Measurements from ENCODE around the gene POR. TPM values are rescaled to one million over a fixed set of nuclear protein-coding genes. Genes with fewer than 3 reads are reported as not detected.
"Not testable (repeated sequence)": the region's sequence is repeated elsewhere in the genome, so short reads cannot be mapped to it uniquely, and the experiment has no call there.

Gene POR
- total and polyA plus RNA-seq, 8 donors = 41.4 to 210 (median 52.1) TPM

GRCh38 chr7:76003351-76003750 is 88.4 kb downstream of the POR start:
- peaks cover 0 to 54% of the 10 kb centered on the region in 2 donors for H3K36me3 ChIP-seq
- no peak for ATAC-seq
- H3K4me3 ChIP-seq = no peak overlapping the region
- TF ChIP-seq, protein P1, sequence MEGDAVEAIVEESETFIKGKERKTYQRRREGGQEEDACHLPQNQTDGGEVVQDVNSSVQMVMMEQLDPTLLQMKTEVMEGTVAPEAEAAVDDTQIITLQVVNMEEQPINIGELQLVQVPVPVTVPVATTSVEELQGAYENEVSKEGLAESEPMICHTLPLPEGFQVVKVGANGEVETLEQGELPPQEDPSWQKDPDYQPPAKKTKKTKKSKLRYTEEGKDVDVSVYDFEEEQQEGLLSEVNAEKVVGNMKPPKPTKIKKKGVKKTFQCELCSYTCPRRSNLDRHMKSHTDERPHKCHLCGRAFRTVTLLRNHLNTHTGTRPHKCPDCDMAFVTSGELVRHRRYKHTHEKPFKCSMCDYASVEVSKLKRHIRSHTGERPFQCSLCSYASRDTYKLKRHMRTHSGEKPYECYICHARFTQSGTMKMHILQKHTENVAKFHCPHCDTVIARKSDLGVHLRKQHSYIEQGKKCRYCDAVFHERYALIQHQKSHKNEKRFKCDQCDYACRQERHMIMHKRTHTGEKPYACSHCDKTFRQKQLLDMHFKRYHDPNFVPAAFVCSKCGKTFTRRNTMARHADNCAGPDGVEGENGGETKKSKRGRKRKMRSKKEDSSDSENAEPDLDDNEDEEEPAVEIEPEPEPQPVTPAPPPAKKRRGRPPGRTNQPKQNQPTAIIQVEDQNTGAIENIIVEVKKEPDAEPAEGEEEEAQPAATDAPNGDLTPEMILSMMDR (IDR thresholded peaks at IDR 0.05) = no peak
- intact Hi-C loops (cut with DNase I) = no loop called here
- H3K9me3 ChIP-seq = no peaks in the 10 kb centered on the region
- no peak for DNase-seq
- no peak overlapping the region for H3K27ac ChIP-seq
- peaks cover 0 to 6% of the 10 kb centered on the region in 2 donors for H3K4me1 ChIP-seq
- no peaks in the 10 kb centered on the region for H3K27me3 ChIP-seq

- H3K4me3 ChIP-seq; ATAC-seq; H3K27ac ChIP-seq; intact Hi-C loops (cut with DNase I); DNase-seq; H3K9me3 ChIP-seq; H3K27me3 ChIP-seq: not testable (repeated sequence)
- H3K4me1 ChIP-seq = peaks cover 7 to 23% of the 10 kb centered on the region in 2 donors
- peaks cover 0 to 52% of the 10 kb centered on the region in 2 donors for H3K36me3 ChIP-seq
Measured at GRCh38 chr7:76005004-76005403, 90.0 kb downstream of the POR start.

GRCh38 chr7:76008156-76008687 is 93.3 kb downstream of the POR start:
- ATAC-seq (no peak), DNase-seq (no peak)
- Histone ChIP-seq H3K9me3 (no peaks in the 10 kb centered on the region), H3K36me3 (peaks cover 0 to 39% of the 10 kb centered on the region in 2 donors), H3K27ac (peak overlapping the region in 1 of 2 donors; percentile 59), H3K4me1 (peaks cover 11 to 39% of the 10 kb centered on the region in 2 donors), H3K4me3 (no peak overlapping the region), H3K27me3 (no peaks in the 10 kb centered on the region)
- intact Hi-C loops (cut with DNase I) = no loop called here
- TF ChIP-seq, protein P1 (IDR thresholded peaks at IDR 0.05) = no peak

DNA sequence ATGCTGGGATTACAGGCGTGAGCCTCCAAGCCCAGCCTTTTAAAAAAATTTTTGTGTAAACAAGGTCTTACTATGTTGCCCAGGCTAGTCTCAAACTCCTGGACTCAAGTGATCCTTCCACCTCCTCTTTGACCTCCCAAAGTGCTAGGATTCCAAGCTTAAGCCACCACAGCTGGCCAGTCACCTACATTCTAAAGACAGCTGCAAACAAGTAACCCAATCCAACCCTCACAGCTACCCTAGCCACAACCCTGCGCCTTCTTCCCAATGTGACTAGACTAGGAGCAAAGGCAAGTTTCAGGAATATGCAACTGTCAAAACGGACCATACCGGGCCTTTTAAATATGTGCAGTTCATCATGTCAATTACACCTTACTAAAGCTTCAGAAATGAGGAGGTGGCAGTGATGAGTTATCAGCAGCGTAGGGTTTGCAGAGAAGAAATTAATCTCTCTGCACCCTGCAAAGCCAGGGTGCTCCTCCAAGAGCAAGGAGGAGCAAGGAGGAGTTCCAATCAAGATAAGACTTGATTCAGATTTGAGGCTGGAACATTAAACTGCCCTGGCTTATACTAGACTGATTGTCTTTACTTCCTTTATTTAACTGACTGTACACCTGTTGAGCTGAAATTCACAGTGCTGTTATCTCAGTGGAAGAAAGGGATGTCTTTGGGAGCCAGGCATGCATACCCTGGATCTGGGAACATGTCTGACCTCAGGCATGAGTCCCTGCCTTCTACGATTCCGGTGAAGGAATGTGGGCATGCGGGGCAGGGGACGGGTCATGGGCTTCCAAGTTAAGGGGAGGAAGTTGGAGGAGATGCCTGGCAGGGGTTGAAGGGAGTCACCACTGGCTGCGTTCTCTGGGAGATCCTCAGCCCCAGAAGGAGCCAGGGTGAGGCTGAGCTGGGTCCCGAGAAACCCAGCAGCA is 95.0 kb downstream of the POR start:
- Histone ChIP-seq H3K4me3 (no peak overlapping the region), H3K36me3 (peaks cover 0 to 28% of the 10 kb centered on the region in 2 donors), H3K27me3 (no peaks in the 10 kb centered on the region), H3K9me3 (no peaks in the 10 kb centered on the region), H3K27ac (peak overlapping the region in 1 of 2 donors; percentile 59), H3K4me1 (peaks cover 11 to 39% of the 10 kb centered on the region in 2 donors)
- TF ChIP-seq, protein P1 (IDR thresholded peaks at IDR 0.05) = no peak
- ATAC-seq = no peak
- DNase-seq = no peak
- intact Hi-C loops (cut with DNase I) = no loop called here

DNA sequence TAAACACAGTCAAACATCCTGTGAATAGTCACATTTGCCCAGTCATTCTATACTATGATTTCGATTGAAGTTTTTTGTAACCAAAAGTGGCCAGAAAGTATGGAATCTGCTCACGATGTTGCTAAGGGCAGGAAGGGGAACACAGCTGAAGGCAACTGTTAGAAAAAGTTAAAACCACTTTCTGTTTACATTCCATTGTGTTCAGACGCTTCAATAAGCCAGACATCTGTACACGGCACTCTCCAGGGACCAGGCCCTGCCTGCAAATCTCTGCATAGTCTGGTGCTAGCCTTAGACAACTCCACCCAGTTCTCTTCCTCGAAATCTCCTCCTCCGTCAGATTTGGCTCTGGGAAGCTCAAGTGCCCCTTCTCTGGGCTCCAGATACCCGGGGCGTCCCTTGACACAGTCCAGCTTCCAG is 96.5 kb downstream of the POR start:
- ATAC-seq (peak; percentile 44), DNase-seq (peak in 1 of 4 donors; percentile 58)
- Histone ChIP-seq H3K4me1 (peaks cover 11 to 39% of the 10 kb centered on the region in 2 donors), H3K36me3 (peaks cover 0 to 34% of the 10 kb centered on the region in 2 donors), H3K4me3 (no peak overlapping the region), H3K9me3 (no peaks in the 10 kb centered on the region), H3K27me3 (no peaks in the 10 kb centered on the region), H3K27ac (peak overlapping the region in 1 of 2 donors; percentile 1)
- intact Hi-C loops (cut with DNase I) = no loop called here
- TF ChIP-seq, protein P1 (IDR thresholded peaks at IDR 0.05) = no peak

Measured in left lung (tissue), 10 donors.